Neural crest cell (in vitro differentiated cells): ENCODE data around the gene P2RX3. TPM values are rescaled to one million over a fixed set of nuclear protein-coding genes. Genes with fewer than 3 reads are reported as not detected.

Experiments
- DNase-seq: peaks from one replicate; pipeline ENCODE4 v3.0.0; 2021; ENCODE audit warnings: low read depth, mixed read lengths, low spot score
- H3K27ac Mint-ChIP-seq: one replicate; pipeline ENCODE4 v1.8.0; 2021; ENCODE audit warnings: mild to moderate bottlenecking, mixed read lengths; ENCODE audit not compliant: unreplicated experiment
- H3K27me3 Mint-ChIP-seq: 2 replicates; pipeline ENCODE4 v1.8.0; 2021; ENCODE audit warnings: low read depth, mild to moderate bottlenecking, mixed read lengths
- H3K36me3 Mint-ChIP-seq: 2 replicates; pipeline ENCODE4 v1.8.0; 2021; ENCODE audit warnings: low read depth, mild to moderate bottlenecking, mixed read lengths
- H3K4me1 Mint-ChIP-seq: 2 replicates; pipeline ENCODE4 v1.8.0; 2021; ENCODE audit warnings: mixed read lengths
- H3K4me3 Mint-ChIP-seq: one replicate; pipeline ENCODE4 v1.8.0; 2021; ENCODE audit warnings: mild to moderate bottlenecking, mixed read lengths
- H3K9me3 Mint-ChIP-seq: 2 replicates; pipeline ENCODE4 v1.8.0; 2021; ENCODE audit warnings: mixed read lengths
- CTCF ChIP-seq: fragments of 200-600 bp; sonication (generic); conservative IDR thresholded peaks from 2 replicates; pipeline ENCODE4 v1.5.0; 2021; ENCODE audit warnings: antibody characterized with exemption, mild to moderate bottlenecking
- total RNA-seq: library from RNA; stranded (reverse); gene quantifications from 2 replicates; pipeline ENCODE4 v1.2.1, GENCODE V29; 2021

Gene P2RX3
- total RNA-seq, 1 donor from 2014 or later: 14.3 TPM

DNA sequence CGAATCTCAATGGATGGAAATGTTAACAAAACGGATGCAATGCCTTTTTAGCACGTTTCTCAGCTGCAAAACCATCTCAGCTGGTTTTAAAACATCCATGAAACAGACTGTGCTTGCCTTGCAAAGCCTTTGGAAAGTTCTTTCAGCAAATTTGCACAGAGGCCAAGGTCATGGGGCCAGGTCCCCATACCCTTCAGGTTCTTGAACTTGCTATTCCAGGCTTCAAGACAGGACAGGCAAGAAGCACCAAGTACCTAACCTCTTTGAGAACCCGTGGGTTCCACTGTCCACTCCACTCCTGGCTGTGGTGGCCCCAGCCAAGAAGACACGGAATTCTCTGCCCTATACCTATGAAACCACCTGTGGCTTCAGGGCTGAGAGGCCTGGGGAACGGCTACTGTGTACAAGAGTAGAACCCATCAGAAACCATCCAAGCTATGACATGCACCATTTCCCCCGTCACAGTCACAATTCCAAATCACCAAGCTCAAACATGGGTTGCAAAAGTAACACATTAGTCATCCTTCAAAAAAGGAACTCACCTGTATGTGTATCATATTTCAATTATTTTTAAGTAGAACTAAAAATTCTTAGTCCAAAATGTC lies 30.4 kb upstream of the P2RX3 start:
- DNase-seq: no peak
- no peak for TF ChIP-seq CTCF
- H3K27ac Mint-ChIP-seq: no peak overlapping the region
- no peaks in the 10 kb centered on the region for H3K9me3 Mint-ChIP-seq
- H3K4me1 Mint-ChIP-seq: peaks cover 8% of the 10 kb centered on the region
- no peak overlapping the region for H3K4me3 Mint-ChIP-seq
- H3K36me3 Mint-ChIP-seq: peaks cover 20% of the 10 kb centered on the region
- no peaks in the 10 kb centered on the region for H3K27me3 Mint-ChIP-seq

DNA sequence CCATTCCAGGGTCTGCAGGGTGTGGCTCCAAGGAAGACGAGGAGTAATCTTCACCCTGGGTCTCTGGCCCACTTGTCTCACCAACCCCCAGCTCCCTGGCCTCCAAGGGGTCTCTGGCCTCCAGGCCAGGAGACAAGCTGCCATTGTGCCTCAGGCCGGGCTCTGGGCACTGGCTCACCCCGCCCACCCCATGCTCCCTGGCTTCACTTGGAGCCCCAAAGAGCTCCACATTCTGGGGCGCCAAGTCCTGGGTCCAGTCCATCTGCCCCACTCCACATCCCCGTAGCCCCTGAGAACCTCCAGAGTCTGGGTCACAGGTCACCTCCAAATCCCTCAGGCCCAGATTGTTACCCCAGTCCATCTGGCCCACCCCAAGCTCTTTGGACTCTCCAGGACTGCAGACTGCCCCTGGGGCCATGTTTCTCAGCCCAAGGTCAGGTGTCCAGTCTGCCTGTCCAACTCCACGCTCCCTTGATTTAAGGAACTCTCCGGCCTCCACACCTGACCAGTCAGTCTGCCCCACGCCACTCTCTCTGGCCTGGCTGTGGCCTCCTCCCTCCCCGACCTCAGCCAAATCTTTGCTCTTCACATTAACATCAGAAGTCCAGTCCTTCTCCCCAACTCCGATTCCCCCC lies 29.6 kb upstream of the P2RX3 start:
- H3K27me3 Mint-ChIP-seq: no peaks in the 10 kb centered on the region
- DNase-seq: no peak
- peaks cover 20% of the 10 kb centered on the region for H3K36me3 Mint-ChIP-seq
- no peak for TF ChIP-seq CTCF
- H3K27ac Mint-ChIP-seq: peak overlapping the region; percentile 90
- peaks cover 8% of the 10 kb centered on the region for H3K4me1 Mint-ChIP-seq
- H3K9me3 Mint-ChIP-seq: no peaks in the 10 kb centered on the region
- H3K4me3 Mint-ChIP-seq: no peak overlapping the region

DNA sequence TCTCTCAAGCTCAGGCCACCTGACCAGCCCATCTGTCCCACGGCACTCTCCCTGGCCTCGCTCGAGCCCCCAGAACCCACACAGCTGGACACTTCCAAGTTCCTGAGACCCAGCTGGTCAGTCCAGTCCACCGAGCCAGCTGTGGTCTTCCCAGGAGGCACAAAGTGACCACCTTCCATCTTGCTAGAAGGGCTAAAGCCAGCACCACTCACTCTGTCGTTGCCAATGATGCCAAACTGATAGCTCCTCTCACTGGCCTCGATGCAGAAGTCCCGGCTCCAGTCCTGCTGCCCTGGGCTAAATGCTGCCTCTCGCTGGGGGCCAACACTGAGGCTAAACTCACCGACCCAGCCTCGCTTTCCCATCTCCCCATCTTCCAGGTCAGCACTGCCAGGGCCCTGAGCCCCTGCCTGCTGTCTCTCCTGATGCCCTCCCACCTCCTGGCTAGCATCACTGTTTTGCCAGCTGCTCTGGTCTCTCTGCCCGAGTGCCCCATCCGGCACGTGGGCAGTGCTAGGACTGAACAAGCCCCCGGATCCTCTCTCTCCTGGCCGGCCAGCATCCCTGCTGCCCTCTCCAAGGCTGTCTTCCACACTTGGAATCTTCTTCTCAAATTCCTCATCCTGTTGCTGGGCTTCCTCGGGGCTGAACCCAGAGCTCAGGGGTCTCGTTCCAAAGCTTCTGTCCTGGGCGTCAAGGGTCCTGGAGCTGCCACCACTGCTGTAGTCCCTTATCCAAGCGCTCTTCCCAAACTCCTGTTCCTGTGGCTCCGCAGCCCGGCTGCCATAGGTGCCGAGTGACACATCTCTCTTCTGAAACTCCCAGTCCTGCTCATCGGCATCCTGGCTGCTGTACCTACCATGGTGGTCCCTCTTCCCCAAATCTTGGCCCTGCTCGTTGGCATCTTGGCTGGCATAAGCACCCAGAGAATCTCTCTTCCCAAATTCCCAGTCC lies 28.8 kb upstream of the P2RX3 start:
- Mint-ChIP-seq H3K4me3 (peak overlapping the region; percentile 5), H3K4me1 (peaks cover 12% of the 10 kb centered on the region), H3K36me3 (peaks cover 23% of the 10 kb centered on the region), H3K27me3 (no peaks in the 10 kb centered on the region), H3K9me3 (no peaks in the 10 kb centered on the region), H3K27ac (peak overlapping the region; percentile 90)
- no peak for TF ChIP-seq CTCF
- DNase-seq: no peak

- Mint-ChIP-seq H3K4me1 (peaks cover 12% of the 10 kb centered on the region), H3K27ac (peak overlapping the region; percentile 71), H3K4me3 (peak overlapping the region; percentile 5), H3K9me3 (no peaks in the 10 kb centered on the region), H3K27me3 (no peaks in the 10 kb centered on the region), H3K36me3 (peaks cover 23% of the 10 kb centered on the region)
- TF ChIP-seq CTCF: no peak
- DNase-seq: no peak
Observed at GRCh38 chr11:57310091-57310490, 28.1 kb upstream of the P2RX3 start.

DNA sequence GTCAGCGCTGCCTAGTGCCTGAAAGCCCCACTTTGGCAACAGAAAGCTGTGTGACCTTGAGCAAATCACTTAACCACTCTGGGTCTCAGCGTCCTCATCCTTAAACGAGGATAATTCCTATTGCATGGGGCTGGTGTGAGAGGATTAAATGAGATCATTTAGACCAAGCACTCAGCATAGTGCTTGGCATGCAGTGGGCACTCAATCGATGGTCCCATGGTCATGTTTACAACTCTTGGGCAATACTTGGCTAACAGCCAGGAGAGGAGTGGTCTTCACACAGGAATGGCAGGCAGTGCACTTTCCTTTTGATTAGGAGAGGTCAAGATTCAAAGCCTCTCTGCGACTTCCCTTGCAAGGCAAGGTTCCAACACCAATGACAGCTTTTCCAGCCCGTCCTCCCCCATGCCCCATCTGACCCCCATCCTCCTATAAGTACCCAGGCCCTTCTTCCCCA lies 27.5 kb upstream of the P2RX3 start:
- no peak overlapping the region for H3K4me3 Mint-ChIP-seq
- H3K36me3 Mint-ChIP-seq: peaks cover 23% of the 10 kb centered on the region
- H3K4me1 Mint-ChIP-seq: peaks cover 12% of the 10 kb centered on the region
- TF ChIP-seq CTCF: no peak
- no peaks in the 10 kb centered on the region for H3K27me3 Mint-ChIP-seq
- DNase-seq: no peak
- H3K27ac Mint-ChIP-seq: no peak overlapping the region
- H3K9me3 Mint-ChIP-seq: no peaks in the 10 kb centered on the region
